Peyer's patch (tissue), 4 donors: ENCODE results near the gene JAZF1.

Experiments
- POLR2A ChIP-seq, 2 donors: fragments of 450-650 bp; IDR thresholded peaks; one replicate each; pipeline ENCODE4 v1.5.1; 2017; ENCODE audit warnings: antibody characterized with exemption in 2 of 2, mild to moderate bottlenecking in 2 of 2, moderate library complexity in 2 of 2
- TF ChIP-seq, protein P1 (sequence below), 6 experiments: fragments of 450-650 bp in 4 of 6; fragments of 200-600 bp in 2 of 6; sonication (generic) in 1 of 6; IDR thresholded peaks; one replicate each; pipeline ENCODE4 v1.5.1; 2017 to 2019; ENCODE audit warnings: antibody characterized with exemption in 6 of 6, mild to moderate bottlenecking in 3 of 6, moderate library complexity in 1 of 6

DNA sequence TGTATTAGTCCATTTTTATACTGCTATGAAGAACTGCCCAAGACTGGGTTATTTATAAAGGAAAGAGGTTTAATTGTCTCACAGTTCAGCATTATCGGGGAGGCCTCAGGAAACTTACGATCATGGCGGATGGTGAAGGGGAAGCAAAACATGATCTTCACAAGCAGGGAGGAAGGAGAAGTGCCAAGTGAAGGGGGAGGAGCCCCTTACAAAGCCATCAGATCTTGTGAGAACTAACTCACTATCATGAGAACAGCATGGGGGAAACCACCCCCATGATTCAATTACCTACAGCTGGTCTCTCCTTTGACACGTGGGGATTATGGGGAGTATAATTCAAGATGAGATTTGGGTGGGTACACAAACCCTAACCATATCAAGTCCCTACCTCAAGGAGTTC, 85.4 kb downstream of the JAZF1 start:
- TF ChIP-seq, protein P1, sequence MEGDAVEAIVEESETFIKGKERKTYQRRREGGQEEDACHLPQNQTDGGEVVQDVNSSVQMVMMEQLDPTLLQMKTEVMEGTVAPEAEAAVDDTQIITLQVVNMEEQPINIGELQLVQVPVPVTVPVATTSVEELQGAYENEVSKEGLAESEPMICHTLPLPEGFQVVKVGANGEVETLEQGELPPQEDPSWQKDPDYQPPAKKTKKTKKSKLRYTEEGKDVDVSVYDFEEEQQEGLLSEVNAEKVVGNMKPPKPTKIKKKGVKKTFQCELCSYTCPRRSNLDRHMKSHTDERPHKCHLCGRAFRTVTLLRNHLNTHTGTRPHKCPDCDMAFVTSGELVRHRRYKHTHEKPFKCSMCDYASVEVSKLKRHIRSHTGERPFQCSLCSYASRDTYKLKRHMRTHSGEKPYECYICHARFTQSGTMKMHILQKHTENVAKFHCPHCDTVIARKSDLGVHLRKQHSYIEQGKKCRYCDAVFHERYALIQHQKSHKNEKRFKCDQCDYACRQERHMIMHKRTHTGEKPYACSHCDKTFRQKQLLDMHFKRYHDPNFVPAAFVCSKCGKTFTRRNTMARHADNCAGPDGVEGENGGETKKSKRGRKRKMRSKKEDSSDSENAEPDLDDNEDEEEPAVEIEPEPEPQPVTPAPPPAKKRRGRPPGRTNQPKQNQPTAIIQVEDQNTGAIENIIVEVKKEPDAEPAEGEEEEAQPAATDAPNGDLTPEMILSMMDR (IDR thresholded peaks at IDR 0.05), result no peak
- TF ChIP-seq POLR2A (IDR thresholded peaks at IDR 0.05), result no peak
